Stimulated activated CD4-positive, alpha-beta T cell treated with anti-CD3 and anti-CD28 coated beads, Interleukin-15, amount 100 ng/mL, for 1 hour (primary cell): ENCODE measurements around the gene SERPINE2.
A peak's percentile ranks its signal among the peaks of the same experiment; 100 is the strongest.
"Not testable (repeated sequence)": the region's sequence is repeated elsewhere in the genome, so short reads cannot be mapped to it uniquely, and the experiment has no call there.

Source experiments
- DNase-seq, 2 donors: peaks; one replicate each; pipeline ENCODE4 v3.0.0-alpha.2; 2020; ENCODE audit warnings: low read depth in 1 of 2, low spot score in 1 of 2

The SERPINE2 gene

DNA sequence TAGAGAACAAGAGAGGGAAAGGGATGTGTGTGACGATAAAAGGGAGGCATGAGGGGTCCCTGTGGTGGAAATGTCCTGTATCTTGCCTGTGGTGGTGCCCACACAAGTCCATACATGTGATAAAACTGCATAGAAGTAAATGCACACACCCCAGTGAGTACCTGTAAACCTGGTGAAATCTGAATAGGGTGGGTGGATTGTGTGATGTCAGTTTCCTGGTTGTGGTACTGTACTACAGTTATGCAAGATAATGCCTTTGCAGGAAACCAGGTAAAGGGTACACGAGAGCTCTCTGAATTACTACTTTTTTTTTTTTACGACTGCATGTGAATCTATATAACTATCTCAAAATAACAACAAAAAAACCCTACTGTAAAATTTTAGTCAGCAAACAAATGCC is 22.1 kb downstream of the SERPINE2 start:
- DNase-seq = no peak

DNA sequence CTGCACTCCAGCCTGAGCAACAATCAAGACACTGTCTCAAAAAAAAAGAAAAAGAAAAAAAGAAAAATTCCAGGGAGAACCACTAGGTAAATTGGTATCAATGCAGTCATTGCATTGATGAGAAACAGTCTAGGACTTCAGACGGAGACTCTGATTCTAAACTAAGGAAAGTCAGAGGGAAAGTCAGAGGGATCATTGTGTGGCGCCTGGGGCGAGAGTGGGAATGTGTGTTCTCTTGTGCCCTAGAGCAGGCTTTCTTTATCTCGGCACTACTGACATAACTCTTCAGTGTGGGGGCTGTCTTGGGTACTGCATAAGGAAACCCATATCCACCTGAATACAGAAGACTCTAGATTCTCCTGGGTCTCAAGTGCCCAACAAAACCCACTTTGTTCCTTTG is 24.8 kb downstream of the SERPINE2 start:
- DNase-seq = no peak

DNA sequence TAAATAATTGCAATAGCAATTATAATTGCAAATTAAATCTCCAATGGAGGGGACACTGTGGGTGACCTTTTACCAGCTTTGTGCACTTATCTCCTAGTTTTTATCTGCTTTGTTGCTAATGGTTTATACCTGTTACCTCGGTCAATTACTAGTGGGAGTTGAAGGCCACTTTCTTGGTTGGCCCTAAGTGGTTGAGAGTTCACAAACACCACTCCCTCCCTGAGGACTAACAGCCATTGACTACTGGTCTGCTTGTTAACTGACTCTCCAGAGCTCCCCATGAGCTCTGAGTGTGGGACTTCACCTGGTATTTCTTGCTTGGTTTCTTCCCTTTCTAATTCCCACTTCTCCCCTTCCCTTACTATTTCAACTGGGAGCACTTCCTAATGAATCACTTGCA is 27.2 kb downstream of the SERPINE2 start:
- DNase-seq = no peak

DNA sequence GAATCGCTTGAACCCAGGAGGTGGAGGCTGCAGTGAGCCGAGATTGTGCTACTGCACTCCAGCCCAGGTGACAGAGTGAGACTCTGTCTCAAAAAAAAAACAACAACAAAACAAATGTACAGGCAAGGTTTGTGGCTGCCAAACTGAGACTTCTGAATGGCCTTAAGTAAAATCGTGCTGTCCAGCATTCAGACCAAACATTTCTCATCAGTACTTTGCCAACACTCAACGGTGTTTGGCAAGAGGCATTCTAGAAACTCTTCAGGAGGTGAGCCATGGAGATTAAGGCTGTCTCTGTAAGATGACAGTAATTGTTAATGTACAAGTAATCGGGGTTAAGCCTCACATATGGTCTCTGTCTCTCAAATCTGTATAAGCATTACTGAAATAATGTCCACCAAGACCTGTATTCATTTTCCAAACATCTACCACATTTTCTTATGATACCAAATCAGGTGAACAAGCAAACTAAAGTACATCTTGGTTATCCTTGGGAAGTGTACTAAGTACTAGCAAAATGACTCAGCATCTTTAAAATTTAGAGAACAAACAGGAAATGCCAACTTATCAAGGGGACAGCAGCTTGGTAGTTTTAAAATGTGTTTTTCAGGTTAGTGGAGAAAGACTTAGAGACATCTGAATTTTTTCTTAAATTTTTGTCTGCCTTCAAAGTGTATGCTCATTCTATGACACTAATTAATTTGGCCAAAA is 29.3 kb downstream of the SERPINE2 start:
- DNase-seq = no peak

DNA sequence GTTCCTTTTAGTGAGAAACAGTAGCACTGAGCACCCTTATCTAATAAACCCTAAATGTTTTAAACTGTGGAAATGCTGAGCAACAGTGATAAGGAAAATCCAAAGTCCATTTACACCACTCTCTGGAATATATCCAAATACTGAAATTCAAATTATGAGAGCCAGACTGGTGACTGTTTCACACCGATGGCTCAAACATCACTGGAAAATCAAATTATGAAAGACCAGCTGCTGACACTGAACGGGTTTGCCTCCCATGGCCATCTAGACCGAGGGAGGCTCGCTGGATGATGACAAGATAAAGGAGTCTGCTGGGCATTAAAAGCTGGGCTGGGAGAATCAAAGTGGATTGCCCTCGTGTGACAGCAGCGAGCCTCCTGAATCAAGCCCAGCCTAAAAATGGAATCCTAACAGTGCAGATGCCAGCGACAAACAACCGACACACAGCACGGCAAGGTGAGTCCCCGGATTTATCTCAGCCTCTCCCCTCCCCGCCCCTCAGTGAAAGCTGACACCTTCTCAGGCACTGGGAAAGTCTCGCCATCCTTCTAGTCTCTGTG is 30.3 kb downstream of the SERPINE2 start:
- no peak for DNase-seq

DNA sequence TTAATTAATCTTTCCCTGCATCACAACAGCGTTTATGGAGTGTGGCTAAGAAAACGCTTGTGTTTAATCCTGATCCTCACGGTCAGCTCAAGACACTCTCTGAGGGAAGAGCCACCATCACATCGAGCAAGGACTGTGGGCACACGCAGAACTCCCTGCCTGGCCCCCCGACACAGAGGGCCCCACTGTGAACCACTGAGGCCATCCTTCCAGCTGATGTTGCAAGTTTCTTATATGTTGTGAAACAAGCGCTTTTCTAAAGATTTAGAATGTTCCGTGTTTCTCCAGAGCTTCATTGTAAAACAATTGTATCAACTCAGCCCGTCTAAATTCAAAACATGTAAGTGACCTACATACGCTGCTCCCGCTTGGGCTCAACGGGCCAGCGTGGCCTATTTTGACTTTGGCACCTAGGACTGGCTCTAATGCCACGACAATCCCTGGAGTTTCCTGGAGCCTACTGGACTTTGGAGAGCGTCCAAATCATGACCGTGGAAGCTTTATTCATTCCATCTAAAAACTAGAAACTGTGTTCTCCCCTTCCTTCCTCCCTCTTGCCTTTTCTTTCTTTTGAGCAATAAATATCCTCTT is 34.9 kb downstream of the SERPINE2 start:
- DNase-seq = no peak

DNA sequence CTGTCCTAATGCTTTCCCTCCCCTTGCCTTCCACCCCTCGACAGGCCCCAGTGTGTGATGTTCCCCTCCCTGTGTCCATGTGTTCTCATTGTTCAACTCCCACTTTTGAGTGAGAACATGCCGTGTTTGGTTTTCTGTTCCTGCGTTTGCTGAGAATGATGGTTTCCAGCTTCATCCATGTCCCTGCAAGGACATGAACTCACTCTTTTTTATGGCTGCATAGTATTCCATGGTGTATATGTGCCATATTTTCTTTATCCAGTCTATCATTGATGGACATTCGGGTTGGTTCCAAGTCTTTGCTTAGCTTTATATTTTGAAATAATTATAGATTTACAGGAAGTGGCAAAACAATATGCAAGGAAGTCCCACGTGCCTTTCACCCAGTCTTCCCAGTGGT is 38.4 kb downstream of the SERPINE2 start:
- not testable (repeated sequence) for DNase-seq

DNA sequence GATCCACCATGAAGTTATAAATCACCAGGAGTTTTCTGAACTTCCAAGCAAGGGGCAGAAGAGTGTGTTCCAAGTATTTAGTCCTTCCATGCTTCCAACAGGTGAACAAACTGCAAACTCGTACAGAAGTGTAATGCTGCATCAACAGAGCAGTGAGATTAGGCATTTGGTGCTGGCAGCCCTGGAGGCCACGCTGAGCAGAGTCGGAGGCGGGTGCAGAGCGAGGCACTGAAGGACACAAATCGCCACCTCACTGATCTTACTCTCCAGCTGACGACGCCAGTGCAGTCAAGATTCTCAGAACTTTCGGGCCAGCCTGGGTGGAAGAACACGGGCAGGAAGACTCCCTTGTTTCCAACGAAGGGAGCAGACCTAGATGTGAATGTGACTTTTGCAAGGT is 39.2 kb downstream of the SERPINE2 start:
- no peak for DNase-seq

DNA sequence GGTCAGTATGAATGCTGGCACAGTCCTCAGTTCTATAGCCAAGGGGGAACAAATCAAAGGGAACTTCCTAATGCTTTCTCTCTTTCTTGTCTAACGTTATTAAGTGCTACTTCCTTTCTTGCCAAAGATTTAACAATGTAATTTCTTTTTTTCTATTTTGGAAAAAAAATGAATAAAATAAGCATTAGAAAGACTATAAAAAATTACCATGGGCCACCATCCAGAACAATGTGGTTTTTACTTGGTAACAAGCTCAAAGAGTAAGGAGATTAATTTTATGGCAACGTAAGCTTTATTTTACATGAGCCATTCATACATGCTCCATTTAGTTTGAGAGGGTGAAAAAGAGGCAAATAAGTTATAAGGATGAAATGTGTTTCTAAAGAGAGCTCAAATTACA is 40.1 kb downstream of the SERPINE2 start:
- no peak for DNase-seq

DNA sequence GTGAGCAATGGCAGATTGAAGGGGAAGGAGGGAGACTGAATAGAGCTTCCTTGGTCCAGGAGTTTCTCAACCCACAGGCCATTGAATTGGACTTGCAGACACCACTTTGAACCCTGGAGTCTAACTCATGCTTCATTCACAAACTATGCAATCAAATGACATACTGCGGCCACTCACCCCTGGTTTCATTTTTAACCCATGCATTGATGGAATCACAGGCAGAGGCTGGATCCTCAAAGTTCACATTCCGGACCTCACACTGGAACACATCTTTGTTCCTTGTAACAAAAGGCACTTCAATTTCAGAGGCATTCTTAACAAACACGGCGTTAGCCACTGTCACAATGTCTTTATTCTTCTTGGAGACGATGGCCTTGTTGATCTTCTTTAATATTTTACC is 41.1 kb downstream of the SERPINE2 start:
- DNase-seq = no peak

DNA sequence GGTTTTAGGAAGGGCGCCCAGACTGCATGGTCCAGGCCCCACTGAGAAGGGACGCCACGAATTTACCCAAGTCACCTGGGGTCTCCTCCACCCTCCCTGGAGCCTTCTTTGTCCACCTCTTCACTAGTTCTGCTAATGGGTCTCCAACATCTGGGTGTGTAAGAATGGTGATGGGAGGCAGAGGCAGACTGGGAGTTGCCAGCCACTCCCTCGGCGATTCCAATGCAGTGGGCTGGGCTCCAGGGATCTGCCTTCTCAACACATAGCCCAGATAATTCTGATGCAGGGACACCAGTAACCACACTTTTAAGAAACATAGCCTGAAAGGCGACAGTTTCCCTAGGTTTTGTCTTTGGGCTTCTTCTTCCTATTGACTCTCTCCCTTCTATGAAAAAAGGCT is 42.7 kb downstream of the SERPINE2 start:
- DNase-seq = no peak

DNA sequence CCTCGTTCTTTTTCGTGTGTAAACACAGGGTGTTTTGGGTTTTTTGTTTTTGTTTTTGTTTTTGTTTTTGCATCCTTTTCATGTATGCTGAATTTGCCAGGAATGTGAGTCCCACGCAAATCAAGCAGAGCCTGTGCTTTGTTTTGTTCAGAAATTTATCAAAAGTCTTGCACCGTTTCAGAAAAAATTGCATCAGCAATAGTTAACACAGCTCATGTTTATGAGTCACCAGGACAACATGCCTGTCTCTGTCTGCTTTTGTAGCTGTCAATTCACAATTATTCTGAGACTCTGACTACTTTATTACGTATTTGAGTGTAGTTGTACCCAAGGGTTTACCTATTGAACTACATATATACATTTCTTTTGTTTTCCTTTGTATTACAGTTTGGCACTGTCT is 43.5 kb downstream of the SERPINE2 start:
- no peak for DNase-seq

DNA sequence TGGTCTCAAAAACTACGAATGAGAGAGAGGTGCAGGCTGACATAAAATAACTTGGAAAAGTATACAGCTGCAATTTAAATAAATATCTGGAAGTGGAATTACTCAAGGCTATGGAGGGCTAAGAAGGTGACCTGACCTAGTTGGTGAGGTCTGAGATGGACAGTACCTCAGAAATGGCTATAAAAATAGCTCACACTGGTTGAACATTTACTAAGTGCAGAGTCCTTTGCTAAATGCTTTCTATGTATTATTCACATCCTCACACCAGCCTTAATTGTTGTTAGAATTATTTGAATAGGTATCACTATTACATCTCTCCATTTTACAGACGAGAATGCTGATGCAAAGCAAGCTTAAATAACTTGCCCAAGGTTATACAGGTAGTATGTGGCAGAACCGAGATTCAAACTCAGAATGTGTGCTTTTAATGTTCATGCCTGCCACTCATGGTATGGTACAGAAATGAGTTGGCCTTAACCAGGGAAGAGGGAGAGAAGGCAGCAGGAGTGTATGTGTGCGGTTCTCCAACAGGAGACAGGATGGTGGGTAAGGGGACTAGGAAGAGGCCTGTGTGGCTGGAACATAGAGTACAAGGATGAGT is 44.4 kb downstream of the SERPINE2 start:
- no peak for DNase-seq

DNA sequence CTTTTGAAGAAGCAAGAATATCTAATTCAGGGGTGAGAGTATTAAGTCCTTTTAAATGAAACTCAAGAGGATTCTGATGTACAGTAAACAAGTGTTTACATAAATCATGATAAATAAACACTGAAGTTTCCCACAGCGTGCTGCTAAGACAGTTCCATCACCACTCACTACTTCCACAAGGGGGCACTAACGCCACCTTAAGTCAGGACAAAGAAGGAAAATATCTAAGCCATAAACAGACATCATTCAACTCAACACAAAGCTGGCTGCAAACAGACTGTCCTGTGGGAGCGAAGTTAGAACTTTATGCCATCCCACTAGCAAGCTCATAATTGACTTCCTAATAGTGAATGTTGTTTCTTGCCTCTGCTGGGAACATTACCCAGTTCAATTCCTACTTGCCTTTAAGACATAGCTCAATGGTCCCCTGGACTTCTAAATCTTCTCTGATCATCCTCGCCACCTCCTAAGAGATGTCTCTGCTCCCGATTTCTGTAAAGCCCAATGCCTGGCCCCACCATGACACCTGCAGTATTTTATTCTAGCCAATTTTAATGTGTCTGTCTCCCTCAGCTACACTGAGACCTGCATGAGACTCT is 45.4 kb downstream of the SERPINE2 start:
- DNase-seq = peak; percentile 8 to 19

DNA sequence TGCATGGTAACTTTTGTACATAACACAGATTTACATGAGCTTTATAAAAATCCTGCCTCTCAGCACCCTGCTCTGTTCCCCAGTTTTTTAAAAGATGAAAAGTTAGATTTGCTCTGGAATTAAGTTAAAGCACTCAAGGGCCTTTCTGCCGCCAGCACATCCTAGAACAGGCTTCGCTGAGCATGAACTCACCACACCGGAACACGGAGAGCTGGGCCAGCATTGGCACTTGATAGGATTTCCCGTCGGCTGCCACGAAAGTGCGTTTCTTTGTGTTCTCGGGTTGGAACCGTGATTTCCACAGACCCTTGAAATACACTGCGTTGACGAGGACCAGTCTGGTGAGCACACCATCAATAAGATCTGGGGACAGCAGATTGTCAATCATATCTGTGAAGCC is 47.5 kb downstream of the SERPINE2 start:
- DNase-seq = no peak

DNA sequence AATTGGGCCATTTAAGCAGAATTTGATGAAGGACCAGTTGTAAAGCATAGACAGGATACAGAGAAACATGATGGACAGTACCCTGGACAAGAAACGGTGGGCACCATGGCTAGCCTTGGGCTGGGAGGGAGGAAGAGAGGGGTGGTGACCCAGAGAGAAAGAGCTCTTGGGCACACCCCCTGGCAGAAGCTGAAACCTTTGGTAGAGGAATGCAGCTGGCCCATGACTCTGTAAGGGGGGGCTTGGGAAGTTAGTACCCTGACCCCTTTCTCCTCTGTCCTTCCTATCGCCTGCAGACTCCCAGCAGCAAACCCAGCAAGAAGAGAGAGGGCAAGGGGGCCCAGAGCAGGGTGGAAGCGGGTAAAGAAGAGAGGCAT is 49.2 kb downstream of the SERPINE2 start:
- DNase-seq = no peak

DNA sequence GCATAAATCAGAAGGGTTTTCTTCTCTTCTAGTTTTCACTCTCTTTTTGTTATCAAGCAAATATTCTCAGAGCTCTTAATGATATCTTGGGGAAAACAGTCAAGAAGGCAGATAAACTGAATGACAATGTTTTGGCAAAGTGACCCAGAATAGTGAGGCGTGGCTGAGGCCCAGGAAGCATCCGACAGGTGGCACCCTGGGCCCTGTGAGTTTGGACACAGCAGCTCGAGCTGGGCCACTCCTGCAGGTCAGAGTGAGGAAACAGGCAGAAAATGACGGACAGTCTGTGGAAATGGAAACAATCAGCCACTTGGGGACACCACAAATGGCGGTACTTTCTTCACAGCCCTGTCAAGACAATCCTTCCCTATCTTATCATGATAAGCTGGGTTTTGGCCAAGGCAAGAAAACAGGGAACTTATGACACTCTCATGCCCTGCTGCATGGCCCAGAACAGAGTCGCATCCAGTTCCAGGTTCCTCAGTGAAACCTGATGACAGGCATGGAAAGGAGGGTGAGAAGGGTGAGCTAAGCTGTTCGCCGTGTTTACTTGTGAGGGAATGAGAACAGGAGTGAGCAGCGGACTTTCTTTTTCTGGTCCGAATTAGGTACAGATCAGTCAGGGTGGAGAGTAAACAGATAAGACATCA is 49.8 kb downstream of the SERPINE2 start:
- no peak for DNase-seq

DNA sequence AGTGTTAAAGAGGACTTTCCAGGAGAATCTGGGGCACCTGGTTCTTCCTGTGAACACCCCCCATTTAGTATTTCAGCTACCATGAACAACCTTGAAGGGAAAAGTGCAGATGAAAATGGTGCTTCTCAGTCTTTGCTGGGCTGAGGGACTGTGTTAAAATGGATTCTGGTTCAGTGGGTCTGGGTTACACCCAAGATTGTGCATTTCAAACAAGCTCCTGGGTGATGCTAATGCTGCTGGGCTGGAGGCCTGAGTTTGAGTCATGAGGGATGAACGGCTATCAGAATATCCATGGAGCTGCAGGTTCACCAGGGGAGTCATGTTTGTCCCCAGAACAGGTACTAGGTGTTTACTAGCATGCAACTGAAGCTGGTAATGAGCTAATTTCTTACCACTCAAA is 57.8 kb downstream of the SERPINE2 start:
- no peak for DNase-seq

DNA sequence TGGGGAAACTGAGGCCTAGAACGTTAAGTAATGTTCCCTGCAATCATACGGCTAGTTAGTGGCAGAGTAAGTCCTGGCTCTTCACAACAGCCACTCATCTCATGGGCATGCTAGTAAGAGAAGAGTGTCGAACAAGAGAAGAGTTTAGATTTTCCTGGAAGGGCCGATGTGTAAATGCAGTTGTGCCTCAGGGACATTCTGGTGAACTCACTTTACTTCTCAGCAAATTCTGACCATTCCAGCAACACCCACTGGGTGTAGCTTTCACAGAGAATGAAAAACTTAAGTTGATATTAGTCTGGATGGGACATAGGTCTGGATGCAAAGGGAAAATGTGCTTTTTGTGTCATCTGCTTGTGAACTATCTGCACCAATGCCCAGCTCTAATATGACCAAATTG is 58.3 kb downstream of the SERPINE2 start:
- no peak for DNase-seq

DNA sequence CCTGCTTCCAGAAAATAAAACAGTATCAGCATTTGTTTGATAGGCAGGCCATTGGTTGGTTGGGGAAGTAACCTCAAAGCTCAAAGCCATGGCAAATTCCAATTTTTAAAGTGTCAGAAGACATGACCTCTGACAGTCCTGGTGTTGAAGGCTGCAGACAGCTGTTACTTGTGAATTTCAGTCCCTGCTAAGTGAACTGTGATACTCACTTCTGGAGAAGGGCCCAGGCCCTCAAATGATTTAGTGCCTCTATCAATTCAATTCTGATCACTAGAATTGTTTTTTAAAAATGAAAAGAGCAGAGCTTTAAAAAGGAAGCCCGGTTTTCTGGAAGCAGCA is 58.7 kb downstream of the SERPINE2 start:
- no peak for DNase-seq

DNA sequence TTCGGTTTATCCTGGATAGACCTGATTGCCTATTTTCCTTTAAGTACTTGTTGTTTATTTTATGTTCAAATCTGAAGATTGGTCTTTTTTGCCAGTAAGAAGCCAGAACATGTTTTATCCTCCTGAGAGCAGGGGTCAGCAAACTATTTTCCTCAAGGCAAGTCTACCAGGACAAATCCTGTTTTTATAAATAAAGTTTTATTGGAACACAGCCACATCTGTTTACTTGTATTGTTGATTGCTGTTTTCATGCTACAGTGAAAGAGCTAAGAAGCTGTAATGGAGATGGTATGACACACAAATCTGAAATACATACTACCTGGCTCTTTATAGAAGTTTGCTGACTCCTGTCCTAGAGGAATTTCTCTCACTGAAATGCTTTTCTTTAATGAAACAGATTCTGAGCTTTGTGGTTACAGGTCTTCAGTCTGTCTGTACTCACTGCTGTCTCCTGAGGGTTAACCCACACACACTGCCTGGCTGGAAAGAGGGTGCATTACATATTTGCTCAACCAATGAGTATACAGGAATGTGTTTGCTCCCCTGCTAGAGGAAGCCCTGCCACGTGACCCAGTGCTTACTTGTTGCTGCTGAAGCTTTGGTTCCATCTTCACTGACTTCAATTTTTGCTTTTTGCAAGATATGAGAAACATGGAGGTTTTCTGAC is 59.2 kb downstream of the SERPINE2 start:
- no peak for DNase-seq
